Amniotic epithelial cell (primary cell): ENCODE data around the gene UGT1A7.

Source experiments
- DNase-seq: peaks from one replicate; pipeline ENCODE4 v3.0.0-alpha.2; 2010; ENCODE audit warnings: low read depth

The UGT1A7 gene

GRCh38 chr2:233761040-233761769 lies 79.5 kb downstream of the UGT1A7 start:
- DNase-seq: peak; percentile 60

GRCh38 chr2:233764264-233764663 lies 82.6 kb downstream of the UGT1A7 start:
- peak; percentile 55 for DNase-seq

- DNase-seq: no peak
These were observed 83.1 kb downstream of the UGT1A7 start for GRCh38 chr2:233764761-233765160.

- DNase-seq: no peak
These were observed 84.7 kb downstream of the UGT1A7 start for GRCh38 chr2:233766416-233766815.

GRCh38 chr2:233768076-233768475 lies 86.4 kb downstream of the UGT1A7 start:
- DNase-seq: no peak

- DNase-seq: no peak
These were observed 87.6 kb downstream of the UGT1A7 start for GRCh38 chr2:233769260-233769659.

- DNase-seq: no peak
These were observed 90.5 kb downstream of the UGT1A7 start for GRCh38 chr2:233772153-233772552.

GRCh38 chr2:233772583-233772982 lies 90.9 kb downstream of the UGT1A7 start:
- no peak for DNase-seq

GRCh38 chr2:233773854-233774253 lies 92.2 kb downstream of the UGT1A7 start:
- DNase-seq: no peak

GRCh38 chr2:233775414-233775813 lies 93.7 kb downstream of the UGT1A7 start:
- DNase-seq: no peak

- no peak for DNase-seq
These were observed 96.3 kb downstream of the UGT1A7 start, which contains the start of gene MROH2A for GRCh38 chr2:233778030-233778429. Gene MROH2A, plus strand, starts transcription at chr2:233778330. Its CDS starts 1,029 bp downstream, at chr2:233779359.

GRCh38 chr2:233779722-233780121 lies 98.0 kb downstream of the UGT1A7 start:
- DNase-seq: no peak

- no peak for DNase-seq
These were observed 99.1 kb downstream of the UGT1A7 start for GRCh38 chr2:233780771-233781170.

- DNase-seq: no peak
These were observed 107.9 kb downstream of the UGT1A7 start for GRCh38 chr2:233789554-233789953.

- no peak for DNase-seq
These were observed 109.6 kb downstream of the UGT1A7 start for GRCh38 chr2:233791151-233791882.

GRCh38 chr2:233791883-233792329 lies 110.2 kb downstream of the UGT1A7 start:
- DNase-seq: no peak

- no peak for DNase-seq
These were observed 111.0 kb downstream of the UGT1A7 start for GRCh38 chr2:233792720-233793119.

- no peak for DNase-seq
These were observed 111.9 kb downstream of the UGT1A7 start for GRCh38 chr2:233793465-233794127.

- no peak for DNase-seq
These were observed 112.5 kb downstream of the UGT1A7 start for GRCh38 chr2:233794128-233794658.

- DNase-seq: no peak
These were observed 114.1 kb downstream of the UGT1A7 start for GRCh38 chr2:233795735-233796171.

GRCh38 chr2:233796254-233796653 lies 114.6 kb downstream of the UGT1A7 start:
- DNase-seq: no peak

GRCh38 chr2:233798335-233799086 lies 116.8 kb downstream of the UGT1A7 start:
- no peak for DNase-seq
